Glutamatergic neuron (in vitro differentiated cells): Measurements from ENCODE around the gene E2F7. TPM values are rescaled to one million over a fixed set of nuclear protein-coding genes. Genes with fewer than 3 reads are reported as not detected.

Source experiments
- DNase-seq: peaks from one replicate; pipeline ENCODE4 v3.0.0; 2022
- H3K27ac Mint-ChIP-seq: one replicate; pipeline ENCODE4 v1.8.0; 2020; ENCODE audit warnings: mild to moderate bottlenecking, mixed read lengths, inconsistent platforms; ENCODE audit not compliant: unreplicated experiment
- H3K27me3 Mint-ChIP-seq: one replicate; pipeline ENCODE4 v1.8.0; 2020; ENCODE audit warnings: mild to moderate bottlenecking, moderate library complexity, mixed read lengths, inconsistent platforms; ENCODE audit not compliant: unreplicated experiment
- H3K36me3 Mint-ChIP-seq: one replicate; pipeline ENCODE4 v1.8.0; 2020; ENCODE audit warnings: mild to moderate bottlenecking, mixed read lengths, inconsistent platforms; ENCODE audit not compliant: unreplicated experiment
- H3K4me1 Mint-ChIP-seq: one replicate; pipeline ENCODE4 v1.8.0; 2020; ENCODE audit warnings: mild to moderate bottlenecking, low read depth, mixed read lengths, inconsistent platforms; ENCODE audit not compliant: unreplicated experiment
- H3K4me3 Mint-ChIP-seq: one replicate; pipeline ENCODE4 v1.8.0; 2020; ENCODE audit warnings: mild to moderate bottlenecking, mixed read lengths, inconsistent platforms; ENCODE audit not compliant: unreplicated experiment
- H3K9me3 Mint-ChIP-seq: one replicate; pipeline ENCODE4 v1.8.0; 2020; ENCODE audit warnings: mild to moderate bottlenecking, moderate library complexity, mixed read lengths, inconsistent platforms; ENCODE audit not compliant: unreplicated experiment
- total RNA-seq: library from RNA; stranded (reverse); fragmentation: NEBNext Ultra II Directional; extraction: Animal tissue kit (Norgen Biotek cat#: 25700); gene quantifications from one replicate; pipeline ENCODE4 v1.2.1, GENCODE V29; 2021; ENCODE audit not compliant: unreplicated experiment
- TF ChIP-seq, protein P1 (sequence below): fragments of 200-600 bp; sonication (generic); IDR thresholded peaks from one replicate; pipeline ENCODE4 v1.5.0; 2021; ENCODE audit not compliant: partially characterized antibody, unreplicated experiment

Gene E2F7
- total RNA-seq, 1 donor from 2014 or later = 4.2 TPM

- H3K36me3 Mint-ChIP-seq = no peaks in the 10 kb centered on the region
- TF ChIP-seq, protein P1, sequence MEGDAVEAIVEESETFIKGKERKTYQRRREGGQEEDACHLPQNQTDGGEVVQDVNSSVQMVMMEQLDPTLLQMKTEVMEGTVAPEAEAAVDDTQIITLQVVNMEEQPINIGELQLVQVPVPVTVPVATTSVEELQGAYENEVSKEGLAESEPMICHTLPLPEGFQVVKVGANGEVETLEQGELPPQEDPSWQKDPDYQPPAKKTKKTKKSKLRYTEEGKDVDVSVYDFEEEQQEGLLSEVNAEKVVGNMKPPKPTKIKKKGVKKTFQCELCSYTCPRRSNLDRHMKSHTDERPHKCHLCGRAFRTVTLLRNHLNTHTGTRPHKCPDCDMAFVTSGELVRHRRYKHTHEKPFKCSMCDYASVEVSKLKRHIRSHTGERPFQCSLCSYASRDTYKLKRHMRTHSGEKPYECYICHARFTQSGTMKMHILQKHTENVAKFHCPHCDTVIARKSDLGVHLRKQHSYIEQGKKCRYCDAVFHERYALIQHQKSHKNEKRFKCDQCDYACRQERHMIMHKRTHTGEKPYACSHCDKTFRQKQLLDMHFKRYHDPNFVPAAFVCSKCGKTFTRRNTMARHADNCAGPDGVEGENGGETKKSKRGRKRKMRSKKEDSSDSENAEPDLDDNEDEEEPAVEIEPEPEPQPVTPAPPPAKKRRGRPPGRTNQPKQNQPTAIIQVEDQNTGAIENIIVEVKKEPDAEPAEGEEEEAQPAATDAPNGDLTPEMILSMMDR = no peak
- H3K9me3 Mint-ChIP-seq = no peaks in the 10 kb centered on the region
- H3K4me1 Mint-ChIP-seq = peaks cover 6% of the 10 kb centered on the region
- no peaks in the 10 kb centered on the region for H3K27me3 Mint-ChIP-seq
- DNase-seq = no peak
- no peak overlapping the region for H3K27ac Mint-ChIP-seq
- no peak overlapping the region for H3K4me3 Mint-ChIP-seq
These were observed 57.9 kb downstream of the E2F7 start for GRCh38 chr12:77007476-77007875.

DNA sequence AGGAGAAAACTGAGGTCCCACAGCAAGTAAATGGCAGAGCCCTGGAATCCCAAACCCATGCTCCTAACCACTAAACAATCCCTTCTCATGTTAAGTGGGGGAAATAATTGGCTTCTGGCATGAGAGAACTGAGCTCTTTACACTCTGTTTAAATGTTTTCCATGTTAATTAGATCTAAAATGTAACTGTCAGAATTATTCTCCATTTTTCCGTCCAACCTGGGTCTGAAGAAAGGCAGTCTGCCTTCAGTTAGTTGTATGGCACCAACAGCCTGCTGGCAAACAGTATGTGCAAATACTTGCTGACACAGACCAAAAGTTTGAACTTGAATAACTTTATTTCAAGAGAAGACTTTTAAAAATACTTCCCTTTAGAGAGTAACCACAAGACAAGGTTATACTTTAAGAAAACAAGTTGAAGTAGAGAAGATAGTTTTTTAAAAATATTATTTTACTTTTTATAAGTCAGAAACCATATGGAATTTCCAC lies 59.7 kb downstream of the E2F7 start:
- Mint-ChIP-seq H3K4me1 (peaks cover 3% of the 10 kb centered on the region), H3K36me3 (no peaks in the 10 kb centered on the region), H3K27me3 (no peaks in the 10 kb centered on the region), H3K9me3 (no peaks in the 10 kb centered on the region), H3K4me3 (no peak overlapping the region), H3K27ac (no peak overlapping the region)
- TF ChIP-seq, protein P1 = no peak
- DNase-seq = no peak

GRCh38 chr12:77003914-77004313 lies 61.5 kb downstream of the E2F7 start:
- no peaks in the 10 kb centered on the region for H3K9me3 Mint-ChIP-seq
- H3K4me1 Mint-ChIP-seq = no peaks in the 10 kb centered on the region
- no peak overlapping the region for H3K4me3 Mint-ChIP-seq
- DNase-seq = no peak
- H3K36me3 Mint-ChIP-seq = no peaks in the 10 kb centered on the region
- TF ChIP-seq, protein P1 = no peak
- no peak overlapping the region for H3K27ac Mint-ChIP-seq
- H3K27me3 Mint-ChIP-seq = no peaks in the 10 kb centered on the region

DNA sequence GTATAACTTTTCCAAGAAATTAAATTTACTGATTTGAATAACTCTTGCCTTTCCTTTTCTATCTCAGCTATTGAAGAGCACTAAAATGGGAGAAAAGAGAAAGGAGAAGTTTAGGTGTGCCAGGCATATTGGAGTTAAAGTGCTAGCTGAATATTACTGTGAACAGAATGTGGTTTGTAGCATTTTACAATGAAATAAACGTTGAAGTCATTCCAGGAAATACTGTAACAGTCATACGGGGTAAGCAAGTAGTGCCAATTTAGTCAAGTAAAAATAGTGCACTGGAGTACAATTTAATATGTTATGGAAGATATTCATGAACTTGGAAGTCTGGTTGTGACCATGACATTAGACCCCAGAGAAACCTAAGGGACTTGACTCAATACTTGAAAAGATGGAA lies 62.1 kb downstream of the E2F7 start:
- TF ChIP-seq, protein P1 = no peak
- Mint-ChIP-seq H3K36me3 (no peaks in the 10 kb centered on the region), H3K9me3 (no peaks in the 10 kb centered on the region), H3K4me3 (no peak overlapping the region), H3K27ac (no peak overlapping the region), H3K4me1 (no peaks in the 10 kb centered on the region), H3K27me3 (no peaks in the 10 kb centered on the region)
- DNase-seq = no peak

DNA sequence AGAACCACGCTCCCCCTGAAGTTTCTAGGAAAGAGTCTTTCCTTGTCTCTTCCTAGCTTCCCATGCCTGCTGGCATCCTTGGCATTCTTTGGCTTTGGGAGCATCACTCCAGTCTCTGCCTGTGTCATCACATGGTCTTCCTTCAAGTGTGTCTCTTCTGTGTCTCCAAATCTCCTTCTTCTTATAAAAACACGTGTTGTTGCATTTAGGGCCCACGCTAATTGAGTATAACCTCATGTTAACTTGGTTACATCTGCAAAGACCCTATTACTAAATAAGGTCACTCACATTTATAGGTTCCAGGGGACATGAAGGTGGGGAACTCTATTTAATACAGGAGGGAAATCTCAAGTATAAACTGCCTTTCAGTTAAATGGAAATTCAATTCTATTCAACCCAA lies 63.0 kb downstream of the E2F7 start:
- Mint-ChIP-seq H3K27me3 (no peaks in the 10 kb centered on the region), H3K9me3 (no peaks in the 10 kb centered on the region), H3K36me3 (no peaks in the 10 kb centered on the region), H3K4me3 (no peak overlapping the region), H3K4me1 (no peaks in the 10 kb centered on the region), H3K27ac (no peak overlapping the region)
- DNase-seq = no peak
- TF ChIP-seq, protein P1 = no peak
